Measurements from ENCODE around the gene MTSS2.
"Not testable (repeated sequence)": the region's sequence is repeated elsewhere in the genome, so short reads cannot be mapped to it uniquely, and the experiment has no call there.

MTSS2 gene

DNA sequence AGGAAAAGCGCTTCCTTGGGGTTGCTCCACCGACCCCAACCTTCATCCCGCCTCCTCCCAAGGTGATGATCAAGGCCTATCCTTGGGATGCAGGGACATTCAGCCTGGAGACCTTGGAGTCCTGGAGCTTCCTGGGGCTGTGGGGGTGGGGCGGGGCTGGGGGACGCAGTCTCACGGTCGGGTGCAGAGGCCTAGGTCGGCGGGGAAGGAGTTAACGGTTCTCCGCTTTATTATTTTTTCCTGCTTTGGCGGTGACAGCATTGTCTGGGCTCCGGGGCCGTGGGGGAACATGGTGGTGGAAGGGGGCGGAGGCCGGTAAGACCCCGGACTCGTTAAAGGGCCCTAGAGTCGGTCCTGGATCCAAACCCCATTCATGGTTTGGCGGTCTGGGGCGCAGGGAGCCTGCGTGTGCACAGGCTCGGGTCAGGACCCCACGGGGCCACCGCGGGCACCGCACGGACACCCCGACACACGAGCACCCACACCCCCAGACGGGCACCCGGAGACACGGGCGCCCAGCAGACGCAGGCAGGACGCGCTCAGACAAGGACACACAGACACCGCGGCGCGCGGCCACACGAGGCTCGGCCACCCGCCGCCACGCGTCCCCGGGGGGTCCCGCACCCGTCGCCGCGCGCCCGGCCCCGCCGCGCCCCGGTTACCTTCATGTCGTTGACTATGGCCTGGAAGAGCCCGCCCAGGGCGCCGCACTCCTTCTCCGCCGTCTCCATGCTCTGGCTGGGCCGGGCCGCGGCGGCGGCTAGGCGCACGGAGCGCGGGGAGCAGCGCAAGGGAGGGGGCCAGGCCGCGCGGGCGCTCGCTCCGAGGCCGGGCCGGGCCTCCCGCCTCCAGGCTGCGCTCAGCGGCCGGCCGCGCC is 554 bp downstream of the MTSS2 start:
- DNase-seq = no peak

GRCh38 chr16:70684146-70685060 is 1.4 kb downstream of the MTSS2 start:
- no peak for DNase-seq

GRCh38 chr16:70683146-70683944 is 2.5 kb downstream of the MTSS2 start:
- DNase-seq = no peak

- no peak for DNase-seq
These were observed 3.4 kb downstream of the MTSS2 start for GRCh38 chr16:70682239-70683145.

- no peak for DNase-seq
These were observed 4.2 kb downstream of the MTSS2 start for GRCh38 chr16:70681382-70682238.

DNA sequence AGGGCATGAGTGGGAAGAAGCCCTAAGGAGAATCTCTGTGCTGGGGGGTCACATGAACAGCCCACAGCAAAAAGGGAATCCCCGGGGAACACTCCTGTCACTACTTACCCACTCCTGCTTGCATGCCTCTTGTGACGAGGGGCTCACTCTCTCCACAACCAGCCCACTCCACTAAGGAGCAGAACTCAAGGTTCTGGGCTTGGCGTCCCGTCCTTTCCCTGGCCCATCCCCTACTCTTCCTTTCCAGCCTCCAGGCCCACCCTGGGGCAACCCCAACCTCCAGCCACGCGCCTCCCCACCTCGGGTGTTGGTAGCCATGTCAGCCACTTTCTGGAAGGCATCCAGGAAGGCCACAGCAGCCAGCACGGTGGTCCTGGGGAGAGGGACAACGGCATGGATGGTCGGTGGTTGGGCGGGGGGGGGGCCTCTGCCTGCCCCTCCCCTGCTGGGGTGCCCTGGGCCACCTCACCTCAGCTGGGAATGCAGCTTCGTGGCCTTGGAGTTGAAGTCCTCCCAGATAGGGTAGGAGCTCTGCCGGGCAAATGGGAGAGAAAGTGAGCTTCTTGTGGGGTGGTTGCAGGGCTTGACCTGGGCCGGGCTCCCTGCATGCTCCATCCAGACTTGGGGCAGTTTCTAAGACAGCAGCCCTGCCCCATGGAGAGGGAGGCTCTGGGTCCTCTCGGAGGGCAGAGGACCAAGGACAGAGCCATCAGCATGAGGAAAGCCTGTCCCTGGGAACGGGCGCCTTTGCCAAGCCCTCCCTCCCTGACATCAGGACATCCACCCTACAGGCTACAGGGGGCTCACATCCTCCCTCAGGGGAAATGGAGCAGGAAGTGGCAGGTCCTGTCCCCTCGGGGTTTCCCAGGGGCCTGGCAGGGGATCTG is 5.1 kb downstream of the MTSS2 start:
- no peak for DNase-seq

DNA sequence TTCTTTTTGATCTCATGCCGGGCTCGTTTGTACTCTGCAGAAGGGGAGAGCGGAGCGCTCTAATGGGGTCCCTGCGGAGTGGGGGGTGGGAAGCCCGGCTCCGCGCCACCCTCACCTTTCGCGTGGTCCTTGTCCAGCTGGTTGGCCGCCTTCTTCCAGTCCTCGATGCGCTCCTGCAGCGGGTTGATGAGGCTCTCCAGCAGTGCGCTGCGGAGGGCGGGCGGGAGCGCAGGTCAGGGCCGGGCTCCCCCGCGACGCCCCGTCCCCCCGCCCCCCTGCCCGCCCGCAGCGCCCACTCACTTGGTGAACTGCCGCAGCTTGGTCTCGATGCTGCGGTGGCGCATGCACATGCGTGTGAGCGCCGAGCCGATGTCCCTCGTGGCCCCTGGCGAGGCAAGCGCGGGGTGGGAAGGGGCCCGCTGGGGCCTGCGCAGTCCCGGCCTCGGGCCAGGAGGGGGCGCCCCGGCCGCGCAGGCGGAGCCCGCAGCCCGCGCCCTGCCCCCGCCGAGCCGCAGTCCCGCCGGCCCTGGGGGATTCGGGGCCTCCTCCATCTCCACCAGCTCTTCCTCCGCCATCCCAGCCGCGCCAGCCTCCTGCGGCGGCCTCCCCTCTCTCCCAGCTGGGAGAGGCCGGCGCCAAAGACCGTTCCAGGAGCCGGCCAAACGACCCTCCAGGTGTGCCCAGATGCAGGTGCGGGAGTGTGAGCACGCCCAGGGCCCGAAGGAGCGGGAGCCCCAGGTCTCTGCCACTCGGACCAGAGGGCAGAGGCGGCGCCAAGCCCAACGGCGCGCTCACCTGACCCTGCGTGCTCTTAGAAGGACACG is 6.0 kb downstream of the MTSS2 start:
- no peak for DNase-seq

- no peak for DNase-seq
These were observed 6.8 kb downstream of the MTSS2 start for GRCh38 chr16:70678898-70679670.

DNA sequence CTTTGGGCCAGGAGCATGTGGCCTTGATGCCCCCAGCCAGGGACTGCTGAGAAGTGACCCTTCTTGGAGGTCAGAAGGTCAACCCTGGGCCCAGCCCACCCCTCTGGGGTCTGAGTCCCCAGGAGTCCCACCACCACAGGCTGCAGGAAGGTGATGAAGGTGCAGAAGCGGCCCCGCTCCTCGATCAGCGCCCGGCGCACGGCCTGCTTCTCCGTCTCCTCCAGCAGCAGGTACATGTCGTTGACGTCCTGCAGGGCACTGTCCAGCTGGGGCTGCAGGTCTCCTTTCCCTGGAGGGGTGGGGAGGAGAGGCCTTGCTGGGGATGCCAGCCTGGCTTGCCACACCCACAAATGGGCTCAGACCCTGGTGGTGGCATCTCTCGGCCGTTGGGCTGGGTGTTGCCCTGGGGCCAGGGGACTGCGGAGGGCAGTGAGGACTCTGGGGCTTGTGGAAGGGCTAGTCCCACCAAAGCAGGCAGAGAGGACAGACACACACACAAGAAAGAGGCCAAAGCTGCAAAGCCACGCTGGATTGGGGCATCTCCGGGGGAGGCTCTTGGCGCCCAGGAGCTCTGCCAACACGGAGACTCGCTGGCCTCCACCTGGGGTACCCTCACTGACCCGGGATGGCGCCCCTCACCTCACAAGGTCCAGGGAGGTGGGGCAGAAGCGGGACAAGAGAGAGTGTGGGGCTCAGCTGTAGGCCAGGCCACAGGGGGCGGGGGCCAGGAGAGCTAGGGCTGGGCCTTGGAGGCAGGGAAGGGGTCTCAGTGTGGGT is 7.5 kb downstream of the MTSS2 start:
- no peak for DNase-seq

- DNase-seq = no peak
These were observed 8.2 kb downstream of the MTSS2 start for GRCh38 chr16:70677499-70678120.

DNA sequence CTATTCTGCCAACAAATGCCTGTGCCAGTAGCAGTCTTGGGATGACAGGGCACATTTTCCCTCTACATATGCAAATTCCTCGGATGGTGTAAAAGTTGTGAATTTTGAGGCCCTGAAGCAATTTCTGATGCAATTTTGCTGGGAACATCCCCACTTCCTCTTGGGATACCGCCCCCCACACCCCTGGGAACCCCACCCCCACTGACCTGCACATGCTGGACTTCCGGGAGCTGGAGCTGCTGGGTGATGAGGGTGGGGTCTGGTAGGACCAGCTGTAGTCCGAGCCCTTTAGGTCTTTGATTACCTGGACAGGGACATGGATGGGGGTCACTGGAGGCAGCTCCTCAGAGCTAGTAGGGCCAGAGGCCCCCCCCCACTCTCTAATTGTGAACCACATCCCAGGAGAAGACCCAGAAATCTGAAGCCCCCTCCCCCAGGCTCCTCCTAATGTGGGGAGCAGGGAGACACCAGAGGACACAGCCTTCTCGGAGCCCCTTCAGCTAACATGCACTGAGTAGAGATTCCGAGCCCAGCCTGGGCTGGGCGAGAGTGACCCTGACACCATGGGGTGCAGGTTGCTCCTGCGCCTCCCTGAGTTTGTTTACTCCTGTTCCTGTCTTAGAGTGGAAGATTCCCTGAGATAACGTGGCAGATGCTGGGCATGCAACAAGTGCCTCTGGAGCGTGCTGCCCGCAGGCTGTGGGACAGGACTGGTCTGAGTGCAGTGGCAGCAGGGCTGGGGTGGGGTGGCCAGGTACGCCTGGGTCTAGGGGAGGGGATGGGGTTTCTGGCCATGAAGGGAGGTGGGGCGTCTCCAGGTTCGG is 9.0 kb downstream of the MTSS2 start:
- DNase-seq = no peak

DNA sequence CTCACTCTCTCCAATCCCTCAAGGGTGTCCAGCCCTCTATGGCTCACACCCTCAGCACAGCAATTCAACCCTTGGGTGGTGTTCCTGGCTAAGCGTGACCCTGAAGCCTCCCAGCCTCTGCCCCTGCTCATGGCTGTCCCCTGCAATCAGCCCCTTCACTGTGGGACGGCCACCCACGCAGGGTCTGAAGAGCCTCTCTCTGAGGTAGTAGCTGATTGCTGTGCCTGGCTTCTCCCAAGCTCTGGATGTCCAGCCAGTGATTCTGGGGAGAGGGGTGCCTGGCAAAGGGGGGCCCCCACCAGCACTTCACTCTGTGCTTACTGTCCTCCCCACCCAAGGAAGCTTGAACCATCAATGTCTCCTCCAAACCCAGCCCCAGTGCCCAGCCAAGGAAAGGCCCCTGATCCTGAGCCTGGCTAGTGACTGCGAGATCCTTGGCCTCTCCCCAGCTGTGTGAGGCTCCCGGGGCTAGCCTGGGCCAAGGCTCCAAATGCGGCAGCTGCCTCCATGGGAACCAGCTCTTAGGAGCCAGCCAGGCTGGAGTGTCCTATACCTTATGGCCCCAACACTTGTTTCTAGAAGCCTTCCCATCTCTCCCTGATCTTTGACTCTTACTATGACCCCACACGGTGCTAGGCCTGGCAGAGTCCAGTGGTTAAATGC is 9.9 kb downstream of the MTSS2 start:
- DNase-seq = no peak

DNA sequence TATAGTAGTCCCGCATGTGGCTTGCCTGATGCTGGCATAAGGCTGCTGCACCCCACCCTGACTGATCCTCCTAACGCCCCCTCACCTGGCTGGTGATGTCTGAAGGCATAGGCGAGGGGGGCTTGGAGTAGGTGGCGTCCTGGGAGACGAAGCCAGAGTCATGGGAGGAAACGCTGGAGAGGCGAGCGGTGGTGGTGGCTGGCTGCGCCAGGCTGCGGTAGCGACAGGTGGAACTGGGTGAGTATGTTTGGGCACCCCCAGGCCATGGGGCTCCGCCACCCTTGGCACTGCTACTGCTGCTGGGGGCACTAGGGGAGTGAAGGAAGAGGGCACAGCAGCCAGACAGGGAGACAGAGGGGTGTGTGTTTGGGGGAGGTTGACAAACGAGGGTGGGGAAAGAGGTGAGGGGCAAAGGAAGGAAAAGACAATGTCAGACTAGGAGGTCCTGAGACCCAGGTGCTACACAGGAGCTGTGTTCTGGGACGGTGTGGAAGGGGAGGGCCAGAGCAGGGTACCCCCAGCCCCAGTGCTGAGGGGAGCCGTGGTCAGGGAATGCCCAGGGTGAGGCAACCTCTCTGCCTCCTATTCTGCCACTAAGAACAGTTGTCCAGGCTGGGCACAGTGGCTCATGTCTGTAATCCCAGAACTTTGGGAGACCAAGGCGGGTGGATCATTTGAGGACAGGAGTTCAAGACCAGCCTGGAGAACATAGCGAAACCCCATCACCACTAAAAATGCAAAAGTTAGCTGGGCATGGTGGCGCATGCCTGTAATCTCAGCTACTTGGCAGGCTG is 11.4 kb downstream of the MTSS2 start:
- no peak for DNase-seq

DNA sequence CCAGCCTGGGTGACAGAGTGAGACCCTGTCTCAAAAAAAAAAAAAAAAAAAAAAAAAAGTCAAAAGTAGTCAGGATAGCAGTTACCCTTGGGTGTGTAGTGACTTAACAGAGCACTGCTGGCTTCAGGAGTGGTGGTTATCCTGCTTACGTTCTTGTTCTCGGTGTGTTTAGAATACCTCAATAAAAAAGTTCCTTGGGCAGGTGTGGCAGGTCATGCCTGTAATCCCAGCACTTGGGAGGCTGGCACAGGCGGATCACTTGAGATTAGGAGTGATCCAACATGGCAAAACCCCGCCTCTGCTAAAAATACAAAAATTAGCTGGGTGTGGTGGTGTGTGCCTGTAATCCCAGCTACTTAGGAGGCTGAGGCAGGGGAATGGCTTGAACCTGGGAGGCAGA is 14.9 kb downstream of the MTSS2 start:
- not testable (repeated sequence) for DNase-seq

All from NCI-H1694 treated with DMSO at 0.1 percent for 48 hours (cell line).